Memory B cell (primary cell): ENCODE measurements around the gene FRMD4B.

Source experiments
- ATAC-seq: fragments of 150-1000 bp; cut with Tn5 transposase; 2 replicates; pipeline ENCODE4 v1.10.0; 2021; ENCODE audit warnings: low read depth, mild to moderate bottlenecking, moderate library complexity
- DNase-seq, 2 donors: peaks; one replicate each; pipeline ENCODE4 v3.0.0; 2022; ENCODE audit warnings: low spot score in 2 of 2
- H3K27ac Mint-ChIP-seq: one replicate; pipeline ENCODE4 v1.8.0; 2022; ENCODE audit warnings: mild to moderate bottlenecking, moderate library complexity, mixed read lengths
- H3K27me3 Mint-ChIP-seq: one replicate; pipeline ENCODE4 v1.8.0; 2022; ENCODE audit warnings: mixed read lengths
- H3K36me3 Mint-ChIP-seq: one replicate; pipeline ENCODE4 v1.8.0; 2022; ENCODE audit warnings: mild to moderate bottlenecking, mixed read lengths
- H3K4me1 Mint-ChIP-seq: one replicate; pipeline ENCODE4 v1.8.0; 2022; ENCODE audit warnings: mixed read lengths
- H3K4me3 Mint-ChIP-seq: one replicate; pipeline ENCODE4 v1.8.0; 2022; ENCODE audit warnings: mild to moderate bottlenecking, moderate library complexity, mixed read lengths
- H3K9me3 Mint-ChIP-seq: one replicate; pipeline ENCODE4 v1.8.0; 2022; ENCODE audit warnings: mixed read lengths

The FRMD4B gene

GRCh38 chr3:69313251-69313650 is 72.6 kb downstream of the FRMD4B start:
- DNase-seq (no peak), ATAC-seq (no peak)
- no peak overlapping the region for H3K4me3 Mint-ChIP-seq
- no peaks in the 10 kb centered on the region for H3K36me3 Mint-ChIP-seq
- no peaks in the 10 kb centered on the region for H3K9me3 Mint-ChIP-seq
- no peaks in the 10 kb centered on the region for H3K4me1 Mint-ChIP-seq
- peaks cover 2% of the 10 kb centered on the region for H3K27me3 Mint-ChIP-seq
- H3K27ac Mint-ChIP-seq: no peak overlapping the region

GRCh38 chr3:69309814-69310213 is 76.1 kb downstream of the FRMD4B start:
- Mint-ChIP-seq H3K4me3 (no peak overlapping the region), H3K9me3 (no peaks in the 10 kb centered on the region), H3K36me3 (no peaks in the 10 kb centered on the region), H3K27me3 (peaks cover 5% of the 10 kb centered on the region), H3K27ac (no peak overlapping the region), H3K4me1 (peaks cover 7% of the 10 kb centered on the region)
- no peak for ATAC-seq
- no peak for DNase-seq

GRCh38 chr3:69306239-69307185 is 79.4 kb downstream of the FRMD4B start:
- peak; percentile 39 to 45 for DNase-seq
- peak; percentile 84 for ATAC-seq
- H3K9me3 Mint-ChIP-seq: no peaks in the 10 kb centered on the region
- no peak overlapping the region for H3K4me3 Mint-ChIP-seq
- no peaks in the 10 kb centered on the region for H3K36me3 Mint-ChIP-seq
- peaks cover 7% of the 10 kb centered on the region for H3K4me1 Mint-ChIP-seq
- no peak overlapping the region for H3K27ac Mint-ChIP-seq
- H3K27me3 Mint-ChIP-seq: peaks cover 5% of the 10 kb centered on the region

GRCh38 chr3:69305011-69305410 is 80.9 kb downstream of the FRMD4B start:
- no peak for ATAC-seq
- peaks cover 7% of the 10 kb centered on the region for H3K4me1 Mint-ChIP-seq
- no peak overlapping the region for H3K4me3 Mint-ChIP-seq
- no peaks in the 10 kb centered on the region for H3K9me3 Mint-ChIP-seq
- H3K27ac Mint-ChIP-seq: no peak overlapping the region
- no peak for DNase-seq
- H3K36me3 Mint-ChIP-seq: no peaks in the 10 kb centered on the region
- H3K27me3 Mint-ChIP-seq: peaks cover 5% of the 10 kb centered on the region

GRCh38 chr3:69304396-69304795 is 81.5 kb downstream of the FRMD4B start:
- Mint-ChIP-seq H3K27ac (no peak overlapping the region), H3K4me1 (peaks cover 7% of the 10 kb centered on the region), H3K9me3 (no peaks in the 10 kb centered on the region), H3K4me3 (no peak overlapping the region), H3K36me3 (no peaks in the 10 kb centered on the region), H3K27me3 (peaks cover 5% of the 10 kb centered on the region)
- DNase-seq (no peak), ATAC-seq (no peak)

- no peak for DNase-seq
Measured at GRCh38 chr3:69300296-69300695, 85.6 kb downstream of the FRMD4B start.

GRCh38 chr3:69299344-69299743 is 86.5 kb downstream of the FRMD4B start:
- Mint-ChIP-seq H3K4me1 (no peaks in the 10 kb centered on the region), H3K27me3 (no peaks in the 10 kb centered on the region), H3K27ac (no peak overlapping the region), H3K4me3 (no peak overlapping the region), H3K9me3 (no peaks in the 10 kb centered on the region), H3K36me3 (no peaks in the 10 kb centered on the region)
- ATAC-seq (no peak), DNase-seq (no peak)

More at GRCh38 chr3:69300296-69300695, 85.6 kb downstream of the FRMD4B start:
- ATAC-seq: no peak
- no peak overlapping the region for H3K27ac Mint-ChIP-seq
- no peaks in the 10 kb centered on the region for H3K36me3 Mint-ChIP-seq
- H3K4me3 Mint-ChIP-seq: no peak overlapping the region
- H3K4me1 Mint-ChIP-seq: no peaks in the 10 kb centered on the region
- no peaks in the 10 kb centered on the region for H3K9me3 Mint-ChIP-seq
- H3K27me3 Mint-ChIP-seq: no peaks in the 10 kb centered on the region

GRCh38 chr3:69297501-69297900 is 88.4 kb downstream of the FRMD4B start:
- Mint-ChIP-seq H3K36me3 (no peaks in the 10 kb centered on the region), H3K9me3 (no peaks in the 10 kb centered on the region), H3K27me3 (no peaks in the 10 kb centered on the region), H3K4me3 (no peak overlapping the region), H3K4me1 (no peaks in the 10 kb centered on the region), H3K27ac (no peak overlapping the region)
- no peak for ATAC-seq
- DNase-seq: no peak

- Mint-ChIP-seq H3K27ac (no peak overlapping the region), H3K4me3 (no peak overlapping the region), H3K9me3 (no peaks in the 10 kb centered on the region), H3K27me3 (no peaks in the 10 kb centered on the region), H3K4me1 (no peaks in the 10 kb centered on the region), H3K36me3 (no peaks in the 10 kb centered on the region)
- ATAC-seq (no peak), DNase-seq (no peak)
Measured at GRCh38 chr3:69296995-69297394, 88.9 kb downstream of the FRMD4B start.

GRCh38 chr3:69294014-69294766 is 91.7 kb downstream of the FRMD4B start:
- Mint-ChIP-seq H3K4me3 (no peak overlapping the region), H3K9me3 (no peaks in the 10 kb centered on the region), H3K36me3 (no peaks in the 10 kb centered on the region), H3K27ac (no peak overlapping the region), H3K27me3 (no peaks in the 10 kb centered on the region), H3K4me1 (no peaks in the 10 kb centered on the region)
- DNase-seq (no peak), ATAC-seq (no peak)

- Mint-ChIP-seq H3K27ac (no peak overlapping the region), H3K9me3 (no peaks in the 10 kb centered on the region), H3K36me3 (no peaks in the 10 kb centered on the region), H3K4me3 (no peak overlapping the region), H3K27me3 (no peaks in the 10 kb centered on the region), H3K4me1 (no peaks in the 10 kb centered on the region)
- ATAC-seq (no peak), DNase-seq (no peak)
Measured at GRCh38 chr3:69292959-69293574, 92.8 kb downstream of the FRMD4B start.

GRCh38 chr3:69292185-69292584 is 93.7 kb downstream of the FRMD4B start:
- H3K4me3 Mint-ChIP-seq: no peak overlapping the region
- peaks cover 2% of the 10 kb centered on the region for H3K27me3 Mint-ChIP-seq
- ATAC-seq (no peak), DNase-seq (no peak)
- H3K27ac Mint-ChIP-seq: no peak overlapping the region
- no peaks in the 10 kb centered on the region for H3K9me3 Mint-ChIP-seq
- no peaks in the 10 kb centered on the region for H3K4me1 Mint-ChIP-seq
- no peaks in the 10 kb centered on the region for H3K36me3 Mint-ChIP-seq

GRCh38 chr3:69290430-69290829 is 95.5 kb downstream of the FRMD4B start:
- Mint-ChIP-seq H3K27me3 (peaks cover 2% of the 10 kb centered on the region), H3K4me1 (no peaks in the 10 kb centered on the region), H3K27ac (no peak overlapping the region), H3K36me3 (no peaks in the 10 kb centered on the region), H3K9me3 (no peaks in the 10 kb centered on the region), H3K4me3 (no peak overlapping the region)
- no peak for DNase-seq
- ATAC-seq: no peak

GRCh38 chr3:69290006-69290405 is 95.9 kb downstream of the FRMD4B start:
- H3K9me3 Mint-ChIP-seq: no peaks in the 10 kb centered on the region
- H3K36me3 Mint-ChIP-seq: no peaks in the 10 kb centered on the region
- ATAC-seq: no peak
- H3K4me1 Mint-ChIP-seq: no peaks in the 10 kb centered on the region
- no peak overlapping the region for H3K4me3 Mint-ChIP-seq
- DNase-seq: no peak
- H3K27me3 Mint-ChIP-seq: peaks cover 2% of the 10 kb centered on the region
- H3K27ac Mint-ChIP-seq: no peak overlapping the region
